22Rv1 (cell line): ENCODE measurements around the gene STK38.
"Not testable (repeated sequence)": the region's sequence is repeated elsewhere in the genome, so short reads cannot be mapped to it uniquely, and the experiment has no call there.

Experiments
- H3K27ac ChIP-seq: fragments of 450-650 bp; 2 replicates; pipeline ENCODE4 v1.5.1; 2017
- ZFX ChIP-seq: fragments of 450-650 bp; IDR thresholded peaks from 2 replicates; pipeline ENCODE4 v1.6.1; 2017; ENCODE audit warnings: antibody characterized with exemption, borderline replicate concordance
- TF ChIP-seq, protein P1 (sequence below): fragments of 450-650 bp; IDR thresholded peaks from 2 replicates; pipeline ENCODE4 v1.5.1; 2017; ENCODE audit warnings: mild to moderate bottlenecking

The STK38 gene

DNA sequence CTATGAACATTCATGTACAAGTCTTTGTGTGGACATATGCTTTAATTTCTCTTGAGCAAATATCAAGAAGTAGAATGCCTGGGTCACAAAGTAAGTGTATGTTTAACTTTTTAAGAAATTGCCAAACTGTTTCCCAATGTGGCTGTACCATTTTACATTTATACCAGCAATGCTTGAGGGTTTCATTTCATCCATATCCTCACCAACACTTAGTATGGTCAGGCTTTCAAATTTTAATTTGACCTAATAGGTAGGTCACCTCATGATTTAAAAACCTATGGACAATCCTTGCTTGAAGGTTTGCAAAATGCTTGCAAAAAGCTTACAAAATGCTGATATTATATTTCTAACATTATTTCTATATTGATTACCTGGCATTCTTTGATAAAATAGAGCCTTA is 27.4 kb upstream of the STK38 start:
- TF ChIP-seq ZFX: no peak
- TF ChIP-seq, protein P1, sequence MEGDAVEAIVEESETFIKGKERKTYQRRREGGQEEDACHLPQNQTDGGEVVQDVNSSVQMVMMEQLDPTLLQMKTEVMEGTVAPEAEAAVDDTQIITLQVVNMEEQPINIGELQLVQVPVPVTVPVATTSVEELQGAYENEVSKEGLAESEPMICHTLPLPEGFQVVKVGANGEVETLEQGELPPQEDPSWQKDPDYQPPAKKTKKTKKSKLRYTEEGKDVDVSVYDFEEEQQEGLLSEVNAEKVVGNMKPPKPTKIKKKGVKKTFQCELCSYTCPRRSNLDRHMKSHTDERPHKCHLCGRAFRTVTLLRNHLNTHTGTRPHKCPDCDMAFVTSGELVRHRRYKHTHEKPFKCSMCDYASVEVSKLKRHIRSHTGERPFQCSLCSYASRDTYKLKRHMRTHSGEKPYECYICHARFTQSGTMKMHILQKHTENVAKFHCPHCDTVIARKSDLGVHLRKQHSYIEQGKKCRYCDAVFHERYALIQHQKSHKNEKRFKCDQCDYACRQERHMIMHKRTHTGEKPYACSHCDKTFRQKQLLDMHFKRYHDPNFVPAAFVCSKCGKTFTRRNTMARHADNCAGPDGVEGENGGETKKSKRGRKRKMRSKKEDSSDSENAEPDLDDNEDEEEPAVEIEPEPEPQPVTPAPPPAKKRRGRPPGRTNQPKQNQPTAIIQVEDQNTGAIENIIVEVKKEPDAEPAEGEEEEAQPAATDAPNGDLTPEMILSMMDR: no peak
- H3K27ac ChIP-seq: no peak overlapping the region

DNA sequence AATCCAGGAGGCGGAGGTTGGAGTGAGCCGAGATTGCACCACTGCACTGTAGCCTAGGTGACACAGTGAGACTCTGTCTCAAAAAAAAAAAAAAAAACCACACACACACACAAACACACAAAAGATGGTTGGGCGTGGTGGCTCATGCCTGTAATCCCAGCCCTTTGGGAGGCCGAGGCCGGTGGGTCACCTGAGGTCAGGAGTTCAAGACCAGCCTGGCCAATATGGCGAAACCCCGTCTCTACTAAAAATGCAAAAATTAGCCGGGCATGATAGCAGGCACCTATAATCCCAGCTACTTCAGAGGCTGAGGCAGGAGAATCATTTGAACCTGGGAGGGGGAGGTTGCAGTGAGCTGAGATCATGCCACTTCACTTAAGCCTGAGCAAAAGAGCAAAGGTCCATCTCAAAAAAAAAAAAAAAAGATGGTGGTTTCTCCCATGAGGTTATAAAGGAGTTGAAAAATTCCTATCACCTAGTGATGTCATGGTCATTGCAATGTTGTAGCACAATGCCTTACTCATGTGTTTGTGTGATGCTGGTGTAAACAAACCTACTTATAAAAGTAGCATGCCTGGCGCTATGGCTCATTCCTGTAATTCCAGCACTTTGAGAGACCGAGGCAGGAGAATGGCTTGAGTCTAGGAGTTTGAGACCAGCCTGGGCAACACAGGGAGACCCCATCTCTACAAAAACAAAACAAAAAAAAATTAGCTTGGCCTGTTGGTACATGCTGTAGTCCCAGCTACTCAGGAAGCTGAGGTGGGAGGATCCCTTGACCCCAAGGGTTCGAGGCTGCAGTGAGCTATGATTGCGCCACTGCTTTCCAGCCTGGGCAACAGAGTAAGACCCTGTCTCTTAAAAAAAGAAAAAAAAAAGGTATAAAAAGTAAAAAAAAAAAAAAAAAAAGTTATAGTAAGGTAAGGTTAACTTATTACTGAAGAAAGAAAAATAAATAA is 25.4 kb upstream of the STK38 start:
- not testable (repeated sequence) for H3K27ac ChIP-seq

DNA sequence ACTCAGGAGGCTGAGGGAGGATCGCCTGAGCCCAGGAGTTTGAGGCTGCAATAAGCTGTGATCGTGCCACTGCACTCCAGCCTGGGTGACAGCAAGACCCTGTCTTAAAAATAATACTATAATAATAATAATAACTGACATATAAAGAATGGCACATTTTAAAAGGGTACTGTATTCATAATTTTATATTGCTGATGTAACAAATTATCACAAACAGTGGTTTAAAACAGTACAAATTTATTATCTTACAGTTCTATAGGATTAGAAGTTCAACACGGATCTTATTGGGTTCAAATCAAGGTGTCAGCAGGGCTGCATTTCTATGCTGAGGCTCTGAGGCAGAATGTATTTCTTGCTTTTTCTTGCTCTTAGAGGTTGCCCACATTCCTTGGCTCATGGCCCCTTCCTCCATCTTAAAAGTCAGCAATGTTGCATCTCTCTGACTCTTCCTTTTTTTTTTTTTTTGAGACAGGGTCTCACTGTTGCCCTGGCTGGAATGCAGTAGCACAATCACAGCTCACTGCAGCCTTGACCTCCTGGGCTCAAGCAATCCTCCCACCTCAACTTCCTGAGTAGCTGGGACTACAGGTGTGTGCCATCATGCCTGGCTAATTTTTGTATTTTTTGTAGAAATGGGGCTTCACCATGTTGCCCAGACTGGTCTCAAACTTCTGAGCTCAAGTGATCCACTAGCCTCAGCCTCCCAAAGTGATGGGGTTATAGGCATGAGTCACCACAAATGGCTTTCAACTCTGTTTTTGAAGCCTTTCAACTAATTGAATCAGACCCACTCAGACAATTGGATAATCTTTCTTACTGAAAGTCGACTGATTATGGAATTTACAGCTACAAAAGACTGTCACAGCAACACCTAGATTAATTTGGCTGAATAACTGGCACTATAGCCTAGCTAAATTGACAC is 24.1 kb upstream of the STK38 start:
- no peak overlapping the region for H3K27ac ChIP-seq
- TF ChIP-seq, protein P1: no peak
- no peak for TF ChIP-seq ZFX

DNA sequence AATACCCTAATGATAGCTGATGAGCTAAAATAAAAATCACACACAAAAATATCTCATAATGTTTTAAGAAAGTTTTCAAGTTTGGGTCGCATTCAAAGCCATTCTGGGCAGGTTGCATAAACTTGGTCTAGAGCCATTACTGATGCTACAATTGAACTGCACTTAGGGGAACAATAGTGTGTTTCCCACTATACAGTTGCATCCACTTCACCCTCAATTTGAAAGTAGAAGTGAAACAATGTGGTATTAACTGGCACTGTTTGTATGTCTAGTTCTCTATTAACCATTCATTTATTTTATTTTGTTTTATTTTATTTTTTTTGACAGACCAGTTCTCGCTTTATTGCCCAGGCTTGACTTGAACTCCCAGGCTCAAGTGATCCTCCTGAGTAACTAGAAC is 23.0 kb upstream of the STK38 start:
- H3K27ac ChIP-seq: no peak overlapping the region
- no peak for TF ChIP-seq ZFX
- TF ChIP-seq, protein P1: no peak

DNA sequence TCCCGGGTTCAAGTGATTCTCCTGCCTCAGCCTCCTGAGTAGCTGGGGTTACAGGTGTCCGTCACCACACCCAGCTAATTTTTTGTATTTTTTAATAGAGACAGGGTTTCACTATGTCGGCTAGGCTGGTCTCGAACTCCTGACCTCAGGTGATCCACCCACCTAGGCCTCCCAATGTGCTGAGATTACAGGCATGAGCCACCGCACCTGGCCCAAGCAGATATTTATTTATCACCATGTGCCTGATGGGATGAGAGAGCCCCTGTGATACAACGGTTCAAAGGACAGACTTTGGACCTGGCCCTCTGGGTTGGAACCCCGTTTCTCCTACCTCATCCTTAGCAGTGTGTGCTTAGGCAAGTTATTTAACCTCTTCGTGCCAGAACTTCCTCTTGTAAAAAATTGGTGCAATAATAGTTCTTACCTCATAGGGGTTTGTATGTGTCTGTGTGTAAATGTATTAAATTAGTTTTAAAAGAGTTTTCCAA is 19.2 kb upstream of the STK38 start:
- TF ChIP-seq, protein P1: no peak
- TF ChIP-seq ZFX: no peak
- no peak overlapping the region for H3K27ac ChIP-seq

DNA sequence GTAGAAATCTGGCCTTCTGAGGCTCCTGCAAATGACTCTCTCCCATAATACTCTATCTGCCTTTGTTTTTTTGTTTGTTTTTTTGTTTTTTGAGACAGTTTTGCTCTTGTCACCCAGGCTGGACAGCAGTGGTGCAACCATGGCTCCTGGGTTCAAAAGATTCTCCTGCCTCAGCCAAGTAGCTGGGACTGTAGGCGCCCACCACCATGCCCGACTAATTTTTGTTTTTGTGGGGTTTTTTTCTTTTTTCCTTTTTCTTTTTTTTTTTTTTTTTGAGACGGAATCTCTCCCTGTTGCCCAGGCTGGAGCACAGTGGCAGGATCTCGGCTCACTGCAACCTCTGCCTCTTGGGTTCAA is 16.6 kb upstream of the STK38 start:
- no peak overlapping the region for H3K27ac ChIP-seq
- TF ChIP-seq, protein P1: no peak
- TF ChIP-seq ZFX: no peak

DNA sequence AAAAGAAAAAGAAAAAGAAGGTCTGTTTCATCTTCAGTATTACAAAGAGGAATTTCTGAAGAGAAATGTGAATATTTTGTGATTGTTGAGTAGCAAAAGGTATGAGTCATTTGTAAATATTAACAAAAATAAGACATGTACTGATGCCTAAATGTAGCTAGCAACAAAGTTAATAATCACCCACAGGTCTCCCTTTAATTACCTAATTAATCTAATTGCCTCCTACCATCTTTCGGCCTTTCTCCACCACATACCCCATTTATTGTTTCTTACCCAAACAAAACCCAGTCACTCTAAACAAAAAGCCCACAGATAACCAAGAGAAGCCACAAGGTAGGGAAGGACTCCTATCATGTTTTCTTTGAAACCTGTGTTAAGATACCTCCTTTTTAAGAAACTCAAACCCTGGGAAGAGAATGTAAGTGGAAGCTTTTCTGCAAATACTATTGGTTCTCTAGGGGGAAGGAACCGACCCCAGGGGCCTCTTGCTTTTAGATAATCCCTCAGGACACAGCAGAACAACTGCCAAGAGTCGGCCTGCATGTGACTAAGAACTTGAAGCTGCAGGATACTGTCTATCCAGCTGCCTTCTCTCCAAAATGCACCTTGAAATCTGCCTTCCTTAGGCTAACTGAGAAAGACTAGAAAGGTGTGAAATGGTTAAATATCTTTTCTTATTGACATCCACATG is 16.1 kb upstream of the STK38 start:
- TF ChIP-seq ZFX: no peak
- TF ChIP-seq, protein P1: no peak
- no peak overlapping the region for H3K27ac ChIP-seq
